Ishikawa (cell line): ENCODE results near the gene RPTOR.

Source experiments
- CEBPB ChIP-seq: IDR thresholded peaks from 2 replicates; pipeline ENCODE4 v1.6.1; 2012
- CREB1 ChIP-seq: IDR thresholded peaks from 2 replicates; pipeline ENCODE4 v1.6.1; 2012; ENCODE audit warnings: low read depth
- EGR1 ChIP-seq: IDR thresholded peaks from 2 replicates; pipeline ENCODE4 v1.6.1; 2012
- EP300 ChIP-seq: IDR thresholded peaks from 2 replicates; pipeline ENCODE4 v1.6.1; 2012; ENCODE audit warnings: borderline replicate concordance
- FOXM1 ChIP-seq: IDR thresholded peaks from 2 replicates; pipeline ENCODE4 v1.6.1; 2012; ENCODE audit warnings: low read depth, borderline replicate concordance
- NFIC ChIP-seq: IDR thresholded peaks from 2 replicates; pipeline ENCODE4 v1.6.1; 2012
- RAD21 ChIP-seq: IDR thresholded peaks from 2 replicates; pipeline ENCODE4 v1.6.1; 2012; ENCODE audit warnings: low read depth
- TAF1 ChIP-seq: IDR thresholded peaks from 2 replicates; pipeline ENCODE4 v1.6.1; 2012; ENCODE audit warnings: low read depth, mild to moderate bottlenecking
- TCF12 ChIP-seq: IDR thresholded peaks from 2 replicates; pipeline ENCODE4 v1.6.1; 2012; ENCODE audit warnings: low read depth
- TEAD4 ChIP-seq: IDR thresholded peaks from 2 replicates; pipeline ENCODE4 v1.6.1; 2012
- YY1 ChIP-seq: IDR thresholded peaks from 2 replicates; pipeline ENCODE4 v1.6.1; 2012; ENCODE audit warnings: low read depth
- ZBTB7A ChIP-seq: IDR thresholded peaks from 2 replicates; pipeline ENCODE4 v1.6.1; 2012; ENCODE audit warnings: low read depth
- TF ChIP-seq, protein P1 (sequence below): IDR thresholded peaks from 2 replicates; pipeline ENCODE4 v1.6.1; 2012
- TF ChIP-seq, protein P2 (sequence below): IDR thresholded peaks from 2 replicates; pipeline ENCODE4 v1.6.1; 2012
- TF ChIP-seq, protein P3 (sequence below): IDR thresholded peaks from 2 replicates; pipeline ENCODE4 v1.6.1; 2012; ENCODE audit warnings: low read depth, mild to moderate bottlenecking

RPTOR gene

DNA sequence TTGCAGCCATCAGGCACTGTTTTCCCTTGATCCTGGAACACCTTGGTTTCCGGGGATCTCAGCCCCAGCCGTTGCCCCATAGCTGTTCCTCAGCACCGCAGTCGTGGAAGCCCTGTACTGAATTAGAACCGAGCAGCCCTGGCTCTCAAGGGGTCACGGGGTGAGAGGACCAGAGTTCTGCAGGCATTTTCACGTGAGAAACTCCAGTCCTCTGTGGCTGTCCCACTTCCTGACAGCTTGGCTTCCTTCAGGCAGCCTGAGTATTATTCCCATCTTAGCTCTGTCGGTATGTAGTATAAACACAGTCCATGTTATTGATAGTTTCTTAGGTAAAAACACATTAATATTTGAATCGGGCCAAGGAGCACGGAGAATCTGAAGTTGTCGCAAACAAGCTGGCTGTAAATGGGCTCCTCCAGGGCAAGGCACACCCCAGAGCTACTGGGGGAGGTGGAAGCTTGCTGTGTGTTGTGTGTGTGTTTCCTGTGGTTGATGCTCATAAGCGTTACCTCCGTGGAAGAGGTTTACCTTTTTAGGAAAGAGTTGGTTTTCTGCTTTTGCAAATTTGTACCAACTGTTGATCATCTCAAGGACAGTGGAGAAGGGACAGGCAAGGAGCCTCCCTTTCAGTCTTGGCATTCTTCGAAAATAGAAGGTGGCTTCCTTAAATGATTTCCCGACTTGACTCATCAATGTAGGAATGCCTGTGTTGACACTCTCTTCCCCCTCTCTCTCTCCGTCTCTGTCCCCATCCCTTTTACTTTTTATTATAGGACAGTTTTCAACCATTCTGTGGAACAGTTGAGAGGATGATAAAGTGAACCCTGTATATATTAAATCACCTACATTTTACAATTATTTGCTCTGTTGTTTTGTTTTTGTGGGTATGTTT is 238.1 kb downstream of the RPTOR start:
- TF ChIP-seq, protein P1, sequence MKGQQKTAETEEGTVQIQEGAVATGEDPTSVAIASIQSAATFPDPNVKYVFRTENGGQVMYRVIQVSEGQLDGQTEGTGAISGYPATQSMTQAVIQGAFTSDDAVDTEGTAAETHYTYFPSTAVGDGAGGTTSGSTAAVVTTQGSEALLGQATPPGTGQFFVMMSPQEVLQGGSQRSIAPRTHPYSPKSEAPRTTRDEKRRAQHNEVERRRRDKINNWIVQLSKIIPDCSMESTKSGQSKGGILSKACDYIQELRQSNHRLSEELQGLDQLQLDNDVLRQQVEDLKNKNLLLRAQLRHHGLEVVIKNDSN = no peak
- TF ChIP-seq CREB1 = no peak
- TF ChIP-seq, protein P2, sequence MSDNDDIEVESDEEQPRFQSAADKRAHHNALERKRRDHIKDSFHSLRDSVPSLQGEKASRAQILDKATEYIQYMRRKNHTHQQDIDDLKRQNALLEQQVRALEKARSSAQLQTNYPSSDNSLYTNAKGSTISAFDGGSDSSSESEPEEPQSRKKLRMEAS = no peak
- TF ChIP-seq TEAD4 = no peak

DNA sequence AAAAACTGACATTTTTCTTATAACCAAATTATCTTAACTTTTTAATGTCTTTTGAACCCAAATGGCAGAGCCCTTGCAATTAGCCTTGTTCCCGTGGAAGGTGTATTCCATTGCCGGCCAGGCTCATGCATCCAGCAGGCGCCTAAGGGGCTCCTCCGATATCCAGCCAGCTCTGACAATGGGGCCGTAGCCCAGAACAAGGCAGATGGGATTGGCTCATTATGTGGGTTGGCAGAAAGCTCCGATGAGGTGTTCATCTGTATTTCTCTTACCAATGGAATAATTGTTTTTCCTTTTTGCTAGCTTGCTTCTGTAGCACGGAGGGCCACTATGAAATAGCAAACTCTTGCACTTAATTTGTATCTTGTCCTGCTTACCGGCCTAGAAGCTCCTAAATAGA is 238.8 kb downstream of the RPTOR start:
- TF ChIP-seq NFIC = no peak
- TF ChIP-seq CREB1 = no peak
- TF ChIP-seq TAF1 = no peak
- no peak for TF ChIP-seq RAD21
- TF ChIP-seq TEAD4 = no peak
- no peak for TF ChIP-seq CEBPB
- TF ChIP-seq, protein P1 = no peak
- TF ChIP-seq ZBTB7A = no peak

DNA sequence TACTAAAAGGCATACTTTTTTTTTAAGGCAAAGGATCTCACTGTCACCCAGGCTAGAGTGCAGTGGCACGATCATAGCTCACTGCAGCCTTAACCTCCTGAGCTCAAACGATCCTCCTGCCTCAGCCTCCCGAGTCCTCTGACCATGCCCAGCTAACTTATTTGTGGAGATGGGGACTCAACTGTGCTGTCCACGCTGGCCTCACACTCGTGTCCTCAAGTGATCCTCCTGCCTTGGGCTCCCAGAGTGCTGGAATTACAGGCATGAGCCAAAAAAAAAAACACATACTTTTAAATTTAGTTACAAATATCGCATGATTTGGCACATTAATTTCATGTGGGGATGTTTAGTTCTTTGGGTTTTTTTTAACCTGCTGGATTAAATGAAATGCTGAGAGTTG is 239.3 kb downstream of the RPTOR start:
- TF ChIP-seq, protein P1 = no peak
- TF ChIP-seq NFIC = no peak
- TF ChIP-seq TAF1 = no peak
- TF ChIP-seq ZBTB7A = no peak
- no peak for TF ChIP-seq YY1
- no peak for TF ChIP-seq TCF12
- no peak for TF ChIP-seq TEAD4
- TF ChIP-seq, protein P3, sequence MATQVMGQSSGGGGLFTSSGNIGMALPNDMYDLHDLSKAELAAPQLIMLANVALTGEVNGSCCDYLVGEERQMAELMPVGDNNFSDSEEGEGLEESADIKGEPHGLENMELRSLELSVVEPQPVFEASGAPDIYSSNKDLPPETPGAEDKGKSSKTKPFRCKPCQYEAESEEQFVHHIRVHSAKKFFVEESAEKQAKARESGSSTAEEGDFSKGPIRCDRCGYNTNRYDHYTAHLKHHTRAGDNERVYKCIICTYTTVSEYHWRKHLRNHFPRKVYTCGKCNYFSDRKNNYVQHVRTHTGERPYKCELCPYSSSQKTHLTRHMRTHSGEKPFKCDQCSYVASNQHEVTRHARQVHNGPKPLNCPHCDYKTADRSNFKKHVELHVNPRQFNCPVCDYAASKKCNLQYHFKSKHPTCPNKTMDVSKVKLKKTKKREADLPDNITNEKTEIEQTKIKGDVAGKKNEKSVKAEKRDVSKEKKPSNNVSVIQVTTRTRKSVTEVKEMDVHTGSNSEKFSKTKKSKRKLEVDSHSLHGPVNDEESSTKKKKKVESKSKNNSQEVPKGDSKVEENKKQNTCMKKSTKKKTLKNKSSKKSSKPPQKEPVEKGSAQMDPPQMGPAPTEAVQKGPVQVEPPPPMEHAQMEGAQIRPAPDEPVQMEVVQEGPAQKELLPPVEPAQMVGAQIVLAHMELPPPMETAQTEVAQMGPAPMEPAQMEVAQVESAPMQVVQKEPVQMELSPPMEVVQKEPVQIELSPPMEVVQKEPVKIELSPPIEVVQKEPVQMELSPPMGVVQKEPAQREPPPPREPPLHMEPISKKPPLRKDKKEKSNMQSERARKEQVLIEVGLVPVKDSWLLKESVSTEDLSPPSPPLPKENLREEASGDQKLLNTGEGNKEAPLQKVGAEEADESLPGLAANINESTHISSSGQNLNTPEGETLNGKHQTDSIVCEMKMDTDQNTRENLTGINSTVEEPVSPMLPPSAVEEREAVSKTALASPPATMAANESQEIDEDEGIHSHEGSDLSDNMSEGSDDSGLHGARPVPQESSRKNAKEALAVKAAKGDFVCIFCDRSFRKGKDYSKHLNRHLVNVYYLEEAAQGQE = no peak
- no peak for TF ChIP-seq EP300
- TF ChIP-seq CREB1 = no peak
- TF ChIP-seq FOXM1 = no peak
- TF ChIP-seq EGR1 = no peak
- TF ChIP-seq, protein P2 = no peak
- TF ChIP-seq RAD21 = no peak
- no peak for TF ChIP-seq CEBPB

DNA sequence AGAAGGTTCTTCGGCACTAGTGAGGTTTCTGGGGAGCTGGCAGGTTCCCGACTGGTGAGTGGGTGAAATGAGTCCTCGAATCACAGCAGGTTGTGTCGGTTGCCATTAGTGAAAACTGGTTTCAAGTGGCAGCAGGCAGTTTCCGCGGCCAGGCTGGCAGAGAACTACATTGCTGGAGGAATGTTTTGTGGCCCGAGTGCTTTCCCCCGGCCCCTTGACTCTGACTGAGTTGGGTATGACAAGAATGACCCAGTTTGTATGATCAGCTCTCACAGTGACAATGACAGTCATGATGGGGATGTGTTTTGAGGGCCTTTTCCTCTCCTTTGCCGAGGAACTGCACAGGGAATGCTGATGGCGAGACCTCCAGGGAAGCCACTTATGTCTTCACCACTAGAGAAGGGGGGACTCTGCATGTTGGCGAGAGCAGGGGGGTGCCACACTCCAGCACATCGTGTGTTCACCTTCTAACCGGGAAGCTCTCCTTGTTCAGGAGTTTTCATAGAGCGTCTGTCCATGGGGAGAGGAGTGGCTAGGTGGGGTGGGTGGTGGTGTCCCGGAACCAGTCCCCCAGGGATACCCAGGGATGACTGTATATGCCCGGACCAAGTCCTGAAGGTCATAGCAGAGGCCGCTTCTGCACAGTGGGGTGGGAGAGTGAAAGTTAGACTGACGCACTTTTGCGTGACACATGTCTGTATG is 241.0 kb downstream of the RPTOR start:
- TF ChIP-seq TAF1 (no peak), EGR1 (no peak), CEBPB (no peak), CREB1 (no peak), TEAD4 (no peak), RAD21 (no peak), TCF12 (no peak), ZBTB7A (no peak), YY1 (no peak), EP300 (no peak), FOXM1 (no peak), NFIC (no peak)
- TF ChIP-seq, protein P3 = no peak
- TF ChIP-seq, protein P1 = no peak
- TF ChIP-seq, protein P2 = no peak

DNA sequence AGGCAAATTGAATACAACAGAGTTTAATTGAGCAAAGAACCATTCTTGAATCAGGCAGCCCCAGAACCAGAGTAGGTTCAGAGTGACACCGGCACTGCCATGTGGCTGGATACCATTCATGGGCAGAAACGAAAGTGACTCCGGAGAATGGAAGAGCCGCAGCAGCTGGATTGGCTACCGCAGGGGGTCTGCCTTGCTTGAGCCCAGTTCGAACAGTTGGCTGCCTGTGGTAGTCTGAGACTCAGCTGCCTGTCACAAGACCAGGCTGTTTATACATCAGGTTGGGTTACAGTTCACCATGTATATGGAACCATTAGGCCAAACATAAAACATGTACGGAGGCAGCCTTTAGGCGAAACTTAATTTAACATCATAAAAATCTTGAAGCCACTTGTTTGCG is 241.8 kb downstream of the RPTOR start:
- TF ChIP-seq, protein P2 = no peak
- TF ChIP-seq, protein P1 = no peak
- TF ChIP-seq, protein P3 = no peak
- TF ChIP-seq RAD21 = no peak
- no peak for TF ChIP-seq CREB1
- no peak for TF ChIP-seq TEAD4
- no peak for TF ChIP-seq YY1
- TF ChIP-seq TAF1 = no peak
- no peak for TF ChIP-seq FOXM1
